GM18909 (cell line): Measurements from ENCODE around the gene RARG.
"Not testable (repeated sequence)": the region's sequence is repeated elsewhere in the genome, so short reads cannot be mapped to it uniquely, and the experiment has no call there.

Experiments used
- ATAC-seq: cut with Tn5 transposase; IDR thresholded peaks from one replicate; pipeline ENCODE4 v1.9.1; 2021; ENCODE audit warnings: mild to moderate bottlenecking; ENCODE audit not compliant: unreplicated experiment, poor library complexity

RARG gene

GRCh38 chr12:53212931-53213330, 19.1 kb downstream of the RARG start:
- no peak for ATAC-seq

GRCh38 chr12:53211476-53212381, 20.3 kb downstream of the RARG start:
- no peak for ATAC-seq

DNA sequence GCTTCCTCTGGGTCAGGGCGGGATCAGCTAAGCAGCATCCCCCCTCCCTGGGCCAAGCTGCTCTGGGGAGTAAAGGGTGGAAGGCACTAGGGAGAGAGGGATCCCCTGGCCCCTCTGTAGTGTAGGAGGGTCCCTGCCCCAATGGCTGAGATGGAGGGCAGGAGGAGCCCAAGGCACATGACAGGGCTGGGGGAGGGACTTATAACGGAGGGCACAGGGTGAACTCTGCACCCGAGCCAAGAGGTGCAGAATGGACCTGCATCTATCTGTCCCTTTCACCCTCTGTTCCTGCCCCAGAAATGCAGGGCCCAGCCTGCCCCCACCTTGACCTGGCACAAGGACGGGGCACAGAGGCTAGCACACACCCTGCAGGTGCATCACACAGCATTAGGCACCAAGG, 21.2 kb downstream of the RARG start:
- ATAC-seq: no peak

DNA sequence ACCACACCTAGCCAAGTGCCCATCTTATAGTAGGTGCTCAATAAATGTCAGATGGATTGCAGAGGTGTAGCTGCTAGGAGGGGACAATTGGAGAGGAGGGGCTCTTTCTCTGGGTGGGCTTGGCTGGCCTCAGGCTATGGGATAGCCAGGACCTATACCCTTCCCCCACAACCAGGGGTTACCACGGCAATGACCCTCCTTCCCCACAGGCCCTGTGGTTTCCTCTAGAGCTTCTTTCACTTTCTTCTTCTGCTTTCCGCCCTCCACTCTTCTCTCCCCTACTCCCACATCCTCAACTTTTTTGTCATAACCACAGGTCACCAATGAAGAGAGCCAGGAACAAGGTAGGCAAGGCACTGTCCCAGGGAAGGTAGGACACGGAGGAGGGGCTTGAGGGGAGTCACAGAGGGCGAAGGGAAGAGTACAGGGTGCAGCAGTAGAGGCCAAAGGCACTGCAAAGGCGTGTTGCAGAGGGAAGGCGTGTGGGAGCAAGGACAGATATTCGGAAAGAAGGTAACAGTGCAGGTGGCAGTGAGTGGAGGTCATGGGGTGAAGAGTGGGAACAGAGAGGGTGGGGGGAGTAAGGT, 23.0 kb downstream of the RARG start:
- peak; percentile 34 for ATAC-seq

GRCh38 chr12:53208435-53208834, 23.6 kb downstream of the RARG start:
- no peak for ATAC-seq

DNA sequence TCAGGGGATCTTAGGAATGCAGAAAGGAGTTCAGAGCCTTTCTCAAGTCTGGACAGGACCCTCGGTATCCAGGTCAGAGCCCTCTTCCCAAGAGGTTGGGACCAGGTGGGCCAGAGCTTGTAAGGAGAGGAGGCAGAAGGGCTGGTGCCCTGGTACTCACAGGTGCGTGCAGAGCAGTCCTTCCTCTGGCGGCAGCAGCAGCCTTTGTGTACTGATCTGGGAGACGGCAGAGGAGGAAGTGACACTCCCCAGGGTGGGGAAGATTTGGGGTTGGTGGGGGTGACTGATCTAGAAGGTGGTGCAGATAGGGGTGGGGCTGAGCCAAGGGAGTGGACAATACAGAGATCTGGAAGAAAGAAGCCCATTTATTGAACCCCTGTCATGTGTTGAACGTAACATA, 25.0 kb downstream of the RARG start, which contains the start of gene ITGB7:
TSS of gene ITGB7 (minus strand) at position 210 of the 400 bp plus-strand sequence. CDS start 6,808 bp downstream, outside the sequence.
- peak; percentile 51 for ATAC-seq

DNA sequence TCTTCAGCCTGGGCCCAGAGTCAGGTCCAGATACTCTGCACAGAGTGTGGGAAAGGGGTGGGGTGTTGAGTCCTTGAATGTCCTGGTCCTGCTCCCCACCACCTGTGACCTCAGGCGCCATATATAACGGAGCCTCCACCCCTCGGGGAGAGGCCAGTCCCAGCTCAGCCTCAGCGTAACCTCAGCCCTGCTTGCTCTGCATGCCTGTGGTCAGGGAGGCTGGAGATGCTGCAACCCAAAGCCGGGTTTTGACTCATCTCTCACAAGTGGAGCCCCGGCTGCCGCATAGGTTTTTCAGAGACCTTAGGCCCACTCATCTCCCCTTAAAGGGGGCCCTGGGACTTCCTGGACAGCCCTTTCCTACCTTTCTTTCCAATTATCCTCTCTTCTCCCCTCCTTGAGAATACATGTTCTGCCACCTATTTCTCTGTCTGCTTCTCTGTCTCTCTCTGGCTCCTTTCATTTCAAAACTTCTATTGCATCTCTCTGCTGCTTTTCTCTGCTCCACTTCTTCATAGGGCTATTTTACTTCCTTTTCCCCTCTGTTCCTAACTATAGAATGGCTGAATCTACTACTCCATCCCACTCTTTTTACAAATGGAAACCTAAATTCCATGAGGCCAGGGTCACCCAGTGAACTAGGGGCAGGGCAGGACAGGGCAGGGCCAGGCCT, 26.1 kb downstream of the RARG start:
- peak; percentile 68 for ATAC-seq

DNA sequence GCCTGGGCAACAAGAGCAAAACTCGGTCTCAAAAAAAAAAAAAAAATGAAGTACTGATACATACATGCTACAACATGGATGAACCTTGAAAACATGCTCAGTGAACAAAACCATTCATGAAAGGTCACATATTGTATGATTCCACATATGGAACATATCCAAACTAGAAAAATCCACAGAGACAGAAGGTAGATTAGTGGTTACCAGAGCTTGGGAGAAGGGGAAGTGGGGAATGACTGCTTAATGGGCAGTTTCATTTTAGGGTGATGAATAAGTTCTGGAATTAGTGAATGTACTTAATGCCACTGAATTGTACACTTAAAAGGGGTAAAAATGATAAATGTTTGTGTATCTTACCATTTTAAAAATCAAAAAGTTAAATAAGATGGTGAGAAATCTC, 27.7 kb downstream of the RARG start:
- ATAC-seq: no peak

- not testable (repeated sequence) for ATAC-seq
Measured at GRCh38 chr12:53202316-53202715, 29.7 kb downstream of the RARG start.

GRCh38 chr12:53201639-53202038, 30.4 kb downstream of the RARG start:
- no peak for ATAC-seq

DNA sequence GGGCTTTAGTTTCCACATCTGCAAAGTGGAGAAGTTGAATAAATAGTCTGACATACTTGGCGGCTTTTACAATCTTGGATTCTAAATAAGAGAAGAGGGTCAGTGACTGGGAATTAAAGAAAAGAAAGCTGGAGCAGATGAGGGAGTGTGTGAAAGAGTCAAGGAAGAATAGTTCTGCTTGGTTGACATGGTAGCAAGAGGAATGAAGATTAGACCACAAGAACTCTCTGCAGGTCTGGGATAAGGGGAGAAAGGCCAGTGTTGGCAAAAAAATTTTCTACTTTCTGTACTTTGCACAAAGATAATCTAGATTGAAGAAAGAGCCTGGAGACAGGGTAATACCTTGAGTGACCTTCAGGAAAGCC, 30.9 kb downstream of the RARG start:
- ATAC-seq: no peak

DNA sequence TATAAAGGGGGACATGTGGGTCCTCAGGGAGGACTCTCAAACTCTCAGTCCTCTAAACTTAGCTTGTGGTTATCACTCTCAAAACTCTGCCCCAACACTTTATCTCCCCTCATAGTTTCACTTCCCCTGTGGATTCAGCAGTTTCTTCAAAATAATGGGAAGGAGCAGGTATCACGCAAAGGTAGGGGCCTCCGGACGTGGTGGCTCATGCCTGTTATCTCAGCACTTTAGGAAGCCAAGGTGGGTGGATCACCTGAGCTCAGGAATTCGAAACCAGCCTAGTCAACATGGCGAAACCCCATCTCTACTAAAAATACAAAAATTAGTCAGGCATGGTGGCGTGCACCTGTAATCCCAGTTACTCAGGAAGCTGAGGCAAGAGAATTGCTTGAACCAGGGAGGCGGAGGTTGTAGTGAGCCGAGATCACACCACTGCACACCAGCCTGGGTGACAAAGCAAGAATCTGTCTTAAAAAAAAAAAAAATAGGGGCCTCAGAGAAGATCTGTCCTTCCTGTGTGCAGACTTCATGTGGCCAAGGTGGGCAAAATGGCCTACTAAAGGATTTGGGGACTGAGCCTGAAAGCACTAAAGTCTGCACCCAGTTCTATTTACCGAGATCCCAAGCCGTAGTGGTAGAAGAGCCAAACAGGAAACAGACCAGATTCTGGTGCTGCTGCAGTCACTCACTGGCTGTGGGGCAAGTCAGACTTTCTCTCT, 31.4 kb downstream of the RARG start:
- peak; percentile 63 for ATAC-seq

DNA sequence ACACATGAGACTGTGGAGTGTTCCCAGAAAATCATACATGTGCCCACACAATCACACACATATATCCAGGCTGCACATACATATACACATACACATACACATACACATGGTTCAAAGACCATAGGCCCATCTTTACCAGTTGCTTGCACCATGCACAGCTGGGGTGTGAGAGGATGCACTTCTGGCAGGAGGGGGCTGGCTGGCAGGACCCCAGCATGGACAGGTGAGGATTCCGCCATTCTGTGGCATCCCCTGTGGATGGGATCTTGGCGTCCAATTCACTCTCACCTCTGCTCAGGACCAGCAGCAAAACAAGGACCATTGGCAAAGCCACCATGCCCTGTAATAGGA, 31.9 kb downstream of the RARG start:
- ATAC-seq: no peak

- no peak for ATAC-seq
Measured at GRCh38 chr12:53199700-53200099, 32.3 kb downstream of the RARG start.

DNA sequence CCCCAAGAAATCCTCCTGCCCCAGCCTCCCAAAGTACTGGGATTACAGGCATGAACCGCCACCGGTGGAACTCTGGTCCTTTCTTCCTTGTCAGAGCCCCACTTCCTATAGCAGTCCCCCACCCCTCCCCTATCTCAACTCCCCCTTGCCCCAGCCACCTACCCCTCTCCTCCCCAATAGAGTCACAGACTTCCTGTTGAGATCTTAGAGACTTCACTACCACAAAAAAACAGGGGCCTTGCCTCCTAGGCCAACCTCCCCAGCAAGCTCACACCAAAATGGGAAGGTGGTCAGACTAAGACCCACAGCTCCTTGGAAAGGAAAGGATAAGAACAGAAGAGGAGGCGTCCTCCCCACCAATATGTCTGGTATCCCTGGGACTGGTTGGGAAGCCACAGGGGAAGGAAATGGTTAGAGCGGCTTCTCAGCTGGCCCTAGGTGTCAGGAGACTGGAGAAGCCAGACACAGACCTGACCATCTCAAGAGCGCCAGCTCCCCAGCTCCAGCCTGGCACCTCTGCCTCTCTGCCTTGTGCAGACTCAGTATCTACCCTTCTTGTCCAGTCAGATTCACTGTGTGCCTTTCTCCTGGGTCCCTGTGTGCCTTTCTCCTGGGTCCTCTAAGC, 33.4 kb downstream of the RARG start:
- no peak for ATAC-seq

- no peak for ATAC-seq
Measured at GRCh38 chr12:53197011-53197640, 34.9 kb downstream of the RARG start.

DNA sequence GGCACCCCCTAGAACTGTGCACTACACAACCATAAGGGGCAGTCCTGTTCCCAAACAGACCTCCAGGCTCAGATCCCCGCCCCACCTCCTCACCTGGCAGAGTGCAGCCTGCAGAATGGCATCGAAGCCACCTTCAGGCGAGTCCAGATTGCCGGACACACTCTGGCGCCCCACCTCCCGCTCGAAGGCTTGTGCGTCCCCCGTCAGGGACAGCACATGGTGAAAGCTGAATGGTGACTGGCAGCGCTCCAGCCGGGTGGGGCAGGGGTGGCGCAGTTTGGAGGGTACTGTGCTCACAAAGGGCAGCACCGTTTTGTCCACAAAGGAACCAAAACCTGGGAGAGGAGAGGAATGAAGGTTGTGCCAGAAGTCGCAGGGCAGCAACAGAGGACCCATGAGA, 35.5 kb downstream of the RARG start:
- no peak for ATAC-seq

GRCh38 chr12:53195516-53196420, 36.2 kb downstream of the RARG start:
- no peak for ATAC-seq

GRCh38 chr12:53194973-53195372, 37.0 kb downstream of the RARG start:
- ATAC-seq: no peak
